HL-60 (cell line): ENCODE results near the gene ARMH3.

Experiments used
- DNase-seq, 2 experiments: peaks; one replicate each; pipeline ENCODE4 v3.0.0-alpha.2; 2010 to 2020; ENCODE audit warnings: low read depth in 1 of 2, low spot score in 1 of 2
- H3K27ac ChIP-seq: fragments of 250-450 bp; sonication (Bioruptor Pico); replicated peaks from 2 replicates; pipeline ENCODE4 v1.5.1; 2020; ENCODE audit warnings: mild to moderate bottlenecking, moderate library complexity
- H3K27me3 ChIP-seq: fragments of 250-450 bp; sonication (Bioruptor Pico); 2 replicates; pipeline ENCODE4 v1.5.1; 2021; ENCODE audit warnings: mild to moderate bottlenecking, moderate library complexity; ENCODE audit not compliant: insufficient read depth, poor library complexity, severe bottlenecking
- H3K4me3 ChIP-seq: replicated peaks from 2 replicates; pipeline ENCODE4 v1.5.1; 2011; ENCODE audit warnings: mild to moderate bottlenecking, control low read depth, low read length; ENCODE audit not compliant: insufficient read depth
- GABPA ChIP-seq: IDR thresholded peaks from 2 replicates; pipeline ENCODE4 v1.6.1; 2012; ENCODE audit warnings: low read depth
- POLR2AphosphoS5 ChIP-seq: IDR thresholded peaks from 2 replicates; pipeline ENCODE4 v1.6.1; 2012; ENCODE audit warnings: low read depth
- SPI1 ChIP-seq: IDR thresholded peaks from 2 replicates; pipeline ENCODE4 v1.6.1; 2012; ENCODE audit warnings: low read depth, mild to moderate bottlenecking, borderline replicate concordance
- TF ChIP-seq, protein P1 (sequence below): IDR thresholded peaks from 2 replicates; pipeline ENCODE4 v1.6.1; 2012; ENCODE audit warnings: low read depth; ENCODE audit not compliant: insufficient replicate concordance
- TF ChIP-seq, protein P2 (sequence below): IDR thresholded peaks from one replicate; pipeline ENCODE4 v1.5.1; 2011; ENCODE audit warnings: low read length, control low read depth, inconsistent platforms; ENCODE audit not compliant: insufficient read depth

Gene ARMH3

DNA sequence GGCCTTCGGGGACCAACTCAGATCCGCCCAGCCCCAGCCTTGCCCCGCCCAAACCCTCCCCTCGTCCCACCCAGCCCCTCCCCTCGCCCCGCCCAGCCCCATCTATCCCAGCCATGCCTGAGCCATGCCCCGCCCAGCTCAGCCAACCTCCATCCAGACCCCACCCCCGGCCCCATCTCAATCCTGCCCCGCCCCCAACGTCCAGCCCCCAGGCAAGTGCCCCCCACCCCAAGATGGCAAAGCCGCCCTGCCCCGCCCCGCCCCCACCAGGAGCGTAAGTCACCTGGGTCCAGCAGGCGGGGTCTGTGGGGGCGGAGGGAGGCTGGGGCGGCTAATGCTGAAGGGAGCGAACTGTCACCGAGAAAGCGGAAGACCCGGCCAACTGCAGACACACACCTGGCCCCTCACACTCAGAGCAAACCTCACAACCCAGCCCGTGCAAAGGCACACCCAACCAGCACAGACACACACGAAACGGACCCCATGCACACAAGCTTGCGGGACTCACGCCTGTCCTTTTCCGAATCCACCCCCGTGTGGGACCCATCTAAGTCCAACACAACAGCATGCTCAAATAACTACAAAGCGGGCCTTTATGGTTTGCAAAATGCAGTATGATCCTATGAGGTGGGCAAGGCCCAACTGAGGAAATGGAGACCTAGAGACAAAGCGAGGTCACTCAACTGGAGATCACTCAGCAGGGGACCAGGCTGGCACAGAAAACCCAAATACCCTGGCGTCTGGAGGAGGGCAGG lies 226.2 kb downstream of the ARMH3 start:
- Histone ChIP-seq H3K27me3 (no peaks in the 10 kb centered on the region), H3K4me3 (no peak overlapping the region), H3K27ac (peak overlapping the region; percentile 29)
- peak in 1 of 2 experiments; percentile 51 for DNase-seq
- TF ChIP-seq, protein P1, sequence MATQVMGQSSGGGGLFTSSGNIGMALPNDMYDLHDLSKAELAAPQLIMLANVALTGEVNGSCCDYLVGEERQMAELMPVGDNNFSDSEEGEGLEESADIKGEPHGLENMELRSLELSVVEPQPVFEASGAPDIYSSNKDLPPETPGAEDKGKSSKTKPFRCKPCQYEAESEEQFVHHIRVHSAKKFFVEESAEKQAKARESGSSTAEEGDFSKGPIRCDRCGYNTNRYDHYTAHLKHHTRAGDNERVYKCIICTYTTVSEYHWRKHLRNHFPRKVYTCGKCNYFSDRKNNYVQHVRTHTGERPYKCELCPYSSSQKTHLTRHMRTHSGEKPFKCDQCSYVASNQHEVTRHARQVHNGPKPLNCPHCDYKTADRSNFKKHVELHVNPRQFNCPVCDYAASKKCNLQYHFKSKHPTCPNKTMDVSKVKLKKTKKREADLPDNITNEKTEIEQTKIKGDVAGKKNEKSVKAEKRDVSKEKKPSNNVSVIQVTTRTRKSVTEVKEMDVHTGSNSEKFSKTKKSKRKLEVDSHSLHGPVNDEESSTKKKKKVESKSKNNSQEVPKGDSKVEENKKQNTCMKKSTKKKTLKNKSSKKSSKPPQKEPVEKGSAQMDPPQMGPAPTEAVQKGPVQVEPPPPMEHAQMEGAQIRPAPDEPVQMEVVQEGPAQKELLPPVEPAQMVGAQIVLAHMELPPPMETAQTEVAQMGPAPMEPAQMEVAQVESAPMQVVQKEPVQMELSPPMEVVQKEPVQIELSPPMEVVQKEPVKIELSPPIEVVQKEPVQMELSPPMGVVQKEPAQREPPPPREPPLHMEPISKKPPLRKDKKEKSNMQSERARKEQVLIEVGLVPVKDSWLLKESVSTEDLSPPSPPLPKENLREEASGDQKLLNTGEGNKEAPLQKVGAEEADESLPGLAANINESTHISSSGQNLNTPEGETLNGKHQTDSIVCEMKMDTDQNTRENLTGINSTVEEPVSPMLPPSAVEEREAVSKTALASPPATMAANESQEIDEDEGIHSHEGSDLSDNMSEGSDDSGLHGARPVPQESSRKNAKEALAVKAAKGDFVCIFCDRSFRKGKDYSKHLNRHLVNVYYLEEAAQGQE: no peak
- TF ChIP-seq SPI1: no peak
- no peak for TF ChIP-seq POLR2AphosphoS5
- TF ChIP-seq GABPA: no peak
- TF ChIP-seq, protein P2, sequence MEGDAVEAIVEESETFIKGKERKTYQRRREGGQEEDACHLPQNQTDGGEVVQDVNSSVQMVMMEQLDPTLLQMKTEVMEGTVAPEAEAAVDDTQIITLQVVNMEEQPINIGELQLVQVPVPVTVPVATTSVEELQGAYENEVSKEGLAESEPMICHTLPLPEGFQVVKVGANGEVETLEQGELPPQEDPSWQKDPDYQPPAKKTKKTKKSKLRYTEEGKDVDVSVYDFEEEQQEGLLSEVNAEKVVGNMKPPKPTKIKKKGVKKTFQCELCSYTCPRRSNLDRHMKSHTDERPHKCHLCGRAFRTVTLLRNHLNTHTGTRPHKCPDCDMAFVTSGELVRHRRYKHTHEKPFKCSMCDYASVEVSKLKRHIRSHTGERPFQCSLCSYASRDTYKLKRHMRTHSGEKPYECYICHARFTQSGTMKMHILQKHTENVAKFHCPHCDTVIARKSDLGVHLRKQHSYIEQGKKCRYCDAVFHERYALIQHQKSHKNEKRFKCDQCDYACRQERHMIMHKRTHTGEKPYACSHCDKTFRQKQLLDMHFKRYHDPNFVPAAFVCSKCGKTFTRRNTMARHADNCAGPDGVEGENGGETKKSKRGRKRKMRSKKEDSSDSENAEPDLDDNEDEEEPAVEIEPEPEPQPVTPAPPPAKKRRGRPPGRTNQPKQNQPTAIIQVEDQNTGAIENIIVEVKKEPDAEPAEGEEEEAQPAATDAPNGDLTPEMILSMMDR: no peak

DNA sequence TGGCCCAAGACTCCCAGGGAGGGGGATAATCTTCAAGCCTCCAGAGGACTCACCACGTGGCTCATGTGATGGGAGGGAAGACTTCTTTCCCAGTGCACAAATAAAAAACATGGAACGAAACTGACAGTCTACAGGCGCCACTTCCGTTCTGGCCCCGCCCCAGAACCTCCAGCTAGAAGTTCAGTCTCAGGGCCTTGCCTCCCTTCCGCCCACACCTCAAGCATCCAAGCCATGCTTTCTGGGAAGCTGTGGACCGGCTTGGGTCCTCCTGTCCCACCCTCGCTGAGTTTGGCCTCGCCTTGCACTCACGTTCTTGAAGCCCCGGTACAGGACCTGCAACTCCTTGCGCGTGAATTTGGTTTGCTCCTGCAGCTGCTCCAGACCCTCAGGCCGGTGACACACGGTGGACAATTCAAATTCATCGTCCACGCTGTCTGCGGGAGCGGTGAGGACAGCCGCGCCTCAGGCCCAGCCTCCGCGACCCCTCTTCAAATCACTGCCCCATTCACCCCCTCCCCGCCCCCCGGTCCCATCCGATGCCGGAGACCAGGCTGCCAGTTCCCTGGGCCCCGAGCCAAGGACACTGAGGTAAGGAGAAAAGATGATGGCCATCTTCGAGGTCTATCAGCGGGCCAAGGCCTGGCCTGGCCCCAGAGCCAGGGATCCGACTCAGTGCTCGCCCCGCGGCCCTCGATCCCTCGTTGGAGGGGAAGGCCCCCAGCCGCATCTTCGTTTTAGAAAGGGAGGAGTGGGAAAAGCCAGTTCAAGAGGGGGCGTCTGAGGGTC lies 227.0 kb downstream of the ARMH3 start:
- H3K4me3 ChIP-seq: no peak overlapping the region
- H3K27me3 ChIP-seq: no peaks in the 10 kb centered on the region
- TF ChIP-seq, protein P2: no peak
- TF ChIP-seq SPI1 (no peak), POLR2AphosphoS5 (no peak), GABPA (no peak)
- TF ChIP-seq, protein P1: no peak
- DNase-seq: no peak
- no peak overlapping the region for H3K27ac ChIP-seq

DNA sequence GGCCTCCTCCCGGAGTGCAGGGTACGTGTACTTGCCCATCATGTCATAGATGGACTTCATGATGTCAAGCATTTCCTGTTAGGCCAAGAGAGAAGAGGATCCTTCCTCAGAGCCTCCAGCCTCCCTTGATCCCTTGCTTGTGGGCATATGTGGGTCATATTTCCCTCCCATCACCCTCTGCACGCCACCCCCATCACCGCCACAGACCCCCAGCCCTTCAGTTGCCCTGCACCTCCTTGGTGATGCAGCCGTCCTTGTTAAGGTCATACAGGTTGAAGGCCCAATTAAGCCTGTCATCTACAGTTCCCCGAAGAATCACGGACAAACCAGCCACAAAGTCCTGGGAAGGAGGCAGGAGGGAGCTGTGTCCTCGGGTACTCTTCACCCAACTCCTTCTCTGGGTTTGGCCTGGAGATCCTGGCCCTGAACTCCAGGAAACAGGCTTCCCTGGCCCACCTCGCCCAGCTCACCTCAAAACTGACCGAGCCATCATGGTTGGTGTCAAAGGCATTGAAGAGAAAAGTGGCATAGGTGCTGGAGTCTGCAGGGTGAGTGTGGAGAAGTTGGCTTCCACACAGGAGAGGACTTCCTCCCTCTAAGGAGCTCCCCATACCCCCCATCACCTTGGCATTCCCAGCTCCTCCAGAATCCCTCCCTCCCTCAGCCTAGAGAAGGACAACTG lies 227.9 kb downstream of the ARMH3 start:
- Histone ChIP-seq H3K4me3 (no peak overlapping the region), H3K27ac (no peak overlapping the region), H3K27me3 (no peaks in the 10 kb centered on the region)
- TF ChIP-seq, protein P1: no peak
- no peak for TF ChIP-seq SPI1
- TF ChIP-seq GABPA: no peak
- TF ChIP-seq, protein P2: no peak
- TF ChIP-seq POLR2AphosphoS5: no peak
- no peak for DNase-seq
